ENCODE results near the gene SLC25A4.

GRCh38 chr4:185171373-185172071 is 28.5 kb downstream of the SLC25A4 start:
- TF ChIP-seq YY1 (IDR thresholded peaks at IDR 0.05; ENCODE audit: insufficient read depth, insufficient read length), result no peak
- no peak for TF ChIP-seq ZNF274 (IDR thresholded peaks at IDR 0.05; ENCODE audit: low read depth, low read length)
